ENCODE data around the gene CYB5B. TPM values are rescaled to one million over a fixed set of nuclear protein-coding genes. Genes with fewer than 3 reads are reported as not detected.

CYB5B gene
- total and polyA plus RNA-seq, 2 donors (not counting 3 experiments of a cell fraction or from before 2014, with no cell fraction given), result 175 to 176 TPM

DNA sequence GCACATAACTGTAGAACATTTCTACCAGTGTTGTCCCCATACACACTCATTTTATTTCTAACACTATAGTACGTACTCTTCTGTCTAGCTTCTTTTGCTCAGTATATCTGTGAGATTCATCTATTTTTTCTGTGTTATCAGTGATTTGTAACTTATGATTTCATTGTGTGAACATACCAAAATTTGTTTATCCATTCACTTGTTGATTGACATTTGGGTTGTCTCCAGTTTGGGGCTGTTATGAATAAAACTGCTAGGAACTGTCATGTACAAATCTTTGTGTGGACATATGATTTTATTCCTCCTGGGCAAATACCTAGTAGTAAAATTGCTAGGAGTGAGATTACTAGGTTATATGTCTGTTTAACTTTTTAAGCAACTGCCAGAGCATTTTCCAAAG lies 9.6 kb downstream of the CYB5B start:
- H3K27ac ChIP-seq (ENCODE audit: insufficient read depth, low read depth, low read length), result no peak overlapping the region
- no peaks in the 10 kb centered on the region for H3K9me1 ChIP-seq (replicated peaks; ENCODE audit: control insufficient read depth, extremely low read depth, insufficient read depth, low read length)
- DNase-seq (ENCODE audit: low read depth, low spot score) (no peak), FAIRE-seq (no peak)
- no peak overlapping the region for H3K4me2 ChIP-seq (ENCODE audit: insufficient read depth, low read length)
- ChIA-PET CTCF (interaction anchor here (1.4 to 1.7 kb wide), 3 partner anchors 9 to 36 kb away, joined by 3 to 6 read pairs (median 4); no protein-coding TSS in a partner anchor), POLR2A (no interaction called here)
- peaks cover 73% of the 10 kb centered on the region for H3K79me2 ChIP-seq (ENCODE audit: control insufficient read depth, insufficient read depth, low read length)
- TF ChIP-seq FOS (IDR thresholded peaks at IDR 0.05; ENCODE audit: borderline replicate concordance, insufficient read depth, low read length) (no peak), JUN (IDR thresholded peaks at IDR 0.05; ENCODE audit: borderline replicate concordance, insufficient read depth, insufficient read length, low read depth) (no peak), MAX (IDR thresholded peaks at IDR 0.05; ENCODE audit: insufficient read depth, insufficient read length) (no peak), EZH2 (IDR thresholded peaks at IDR 0.05; ENCODE audit: borderline replicate concordance, low read depth, low read length, severe bottlenecking) (no peak), POLR2A (IDR thresholded peaks at IDR 0.05; ENCODE audit: low read depth, low read length) (no peak), GATA2 (IDR thresholded peaks at IDR 0.05; ENCODE audit: insufficient read depth, insufficient read length, low read depth, low read length) (no peak), MYC (IDR thresholded peaks at IDR 0.05; ENCODE audit: low read depth, low read length) (no peak), POLR2AphosphoS5 (IDR thresholded peaks at IDR 0.05; ENCODE audit: insufficient read depth, low read depth, low read length) (no peak)
- H4K20me1 ChIP-seq (replicated peaks; ENCODE audit: control insufficient read depth, extremely low read depth, insufficient read depth, low read length), result peaks cover 4% of the 10 kb centered on the region
- no peak overlapping the region for H3K9ac ChIP-seq (replicated peaks; ENCODE audit: extremely low read depth, insufficient read depth, low read length)
- H2AFZ ChIP-seq (ENCODE audit: low read depth, low read length), result no peak overlapping the region
- H3K9me3 ChIP-seq (replicated peaks; ENCODE audit: control insufficient read depth, insufficient read depth, low read length), result no peaks in the 10 kb centered on the region
- dilution Hi-C loops (cut with MboI; ENCODE audit: extremely low pct_ligation_motif_present, low sequenced_read_pairs) (no loop called here), intact Hi-C loops (cut with micrococcal nuclease) (no loop called here)
- H3K4me3 ChIP-seq (replicated peaks in 1 of 3; ENCODE audit: insufficient read depth in 1 of 3, low read depth in 1 of 3, low read length in 3 of 3), result no peak overlapping the region
- no peaks in the 10 kb centered on the region for H3K27me3 ChIP-seq (ENCODE audit: control insufficient read depth in 2 of 2, insufficient read depth in 2 of 2, low read length in 2 of 2)
- BruUV-seq (replicated peaks), result no TSS peak
- peaks cover 5 to 7% of the 10 kb centered on the region in 2 experiments for H3K36me3 ChIP-seq (ENCODE audit: control insufficient read depth in 2 of 2, extremely low read depth in 1 of 2, insufficient read depth in 2 of 2, low read length in 2 of 2)
- H3K4me1 ChIP-seq (ENCODE audit: control insufficient read depth, extremely low read depth, insufficient read depth, low read length), result peaks cover 3% of the 10 kb centered on the region

All from endothelial cell of umbilical vein (primary cell).